Loucy (cell line): Measurements from ENCODE around the gene RBM23.
"Not testable (repeated sequence)": the region's sequence is repeated elsewhere in the genome, so short reads cannot be mapped to it uniquely, and the experiment has no call there.

Experiments used
- H2AFZ ChIP-seq: fragments of 200-600 bp; sonication (generic); 2 replicates; pipeline ENCODE4 v1.6.0; 2016; ENCODE audit warnings: antibody characterized with exemption, mild to moderate bottlenecking, low read length, moderate library complexity
- H3F3A ChIP-seq: fragments of 200-600 bp; 2 replicates; pipeline ENCODE4 v1.6.0; 2016; ENCODE audit warnings: antibody characterized with exemption, low read depth, mild to moderate bottlenecking
- H3K27me3 ChIP-seq: fragments of 200-600 bp; sonication (generic); 2 replicates; pipeline ENCODE4 v1.6.1; 2014; ENCODE audit warnings: low read length, mild to moderate bottlenecking; ENCODE audit not compliant: insufficient read depth, poor library complexity, severe bottlenecking
- H3K36me3 ChIP-seq: fragments of 200-600 bp; sonication (generic); 2 replicates; pipeline ENCODE4 v1.6.1; 2016; ENCODE audit warnings: low read length; ENCODE audit not compliant: insufficient read depth
- H3K4me1 ChIP-seq: fragments of 200-600 bp; sonication (generic); 2 replicates; pipeline ENCODE4 v1.5.1; 2014; ENCODE audit warnings: low read length, mild to moderate bottlenecking; ENCODE audit not compliant: insufficient read depth, poor library complexity, severe bottlenecking
- H3K4me2 ChIP-seq: fragments of 200-600 bp; sonication (generic); 2 replicates; pipeline ENCODE4 v1.6.0; 2014; ENCODE audit warnings: antibody characterized with exemption, low read length, low read depth, mild to moderate bottlenecking; ENCODE audit not compliant: poor library complexity, severe bottlenecking
- H3K4me3 ChIP-seq: fragments of 200-600 bp; sonication (generic); 2 replicates; pipeline ENCODE4 v1.5.1; 2014; ENCODE audit warnings: low read length, mild to moderate bottlenecking, mixed read lengths; ENCODE audit not compliant: poor library complexity, severe bottlenecking
- H3K79me2 ChIP-seq: fragments of 200-600 bp; sonication (generic); 2 replicates; pipeline ENCODE4 v1.6.1; 2014; ENCODE audit warnings: low read length; ENCODE audit not compliant: insufficient read depth
- H3K9ac ChIP-seq: fragments of 200-600 bp; sonication (generic); 2 replicates; pipeline ENCODE4 v1.6.0; 2014; ENCODE audit warnings: mild to moderate bottlenecking, low read depth, low read length, moderate library complexity; ENCODE audit not compliant: poor library complexity, severe bottlenecking
- H3K9me2 ChIP-seq: fragments of 200-600 bp; sonication (generic); replicated peaks from 2 replicates; pipeline ENCODE4 v1.6.1; 2016; ENCODE audit warnings: low read depth, low read length, mixed read lengths
- H3K9me3 ChIP-seq: fragments of 200-600 bp; sonication (generic); 2 replicates; pipeline ENCODE4 v1.6.1; 2014; ENCODE audit warnings: mild to moderate bottlenecking, antibody characterized with exemption, low read length, low read depth; ENCODE audit not compliant: insufficient read depth
- H4K20me1 ChIP-seq: fragments of 200-600 bp; sonication (generic); 2 replicates; pipeline ENCODE4 v1.6.0; 2014; ENCODE audit warnings: antibody characterized with exemption, low read length, mild to moderate bottlenecking; ENCODE audit not compliant: insufficient read depth, poor library complexity, severe bottlenecking
- CTCF ChIP-seq: fragments of 200-600 bp; sonication (generic); conservative IDR thresholded peaks from 2 replicates; pipeline ENCODE4 v1.5.1; 2014; ENCODE audit warnings: mild to moderate bottlenecking, antibody characterized with exemption, low read length
- EZH2phosphoT487 ChIP-seq: fragments of 200-600 bp; IDR thresholded peaks from 2 replicates; pipeline ENCODE4 v1.6.1; 2018; ENCODE audit warnings: antibody characterized with exemption, mild to moderate bottlenecking, moderate library complexity, borderline replicate concordance

The RBM23 gene

GRCh38 chr14:22918804-22919600 lies at the start of gene RBM23:
Gene RBM23, minus strand, starts transcription at chr14:22919149.
- peak within 1 kb of the TSS; percentile 92 for H2AFZ ChIP-seq

GRCh38 chr14:22966783-22967269 lies 47.9 kb upstream of the RBM23 start:
- no peaks in the 10 kb centered on the region for H3K27me3 ChIP-seq
- no peak for TF ChIP-seq CTCF
- TF ChIP-seq EZH2phosphoT487 = no peak
- H3K79me2 ChIP-seq = no peaks in the 10 kb centered on the region
- H3K9me3 ChIP-seq = no peaks in the 10 kb centered on the region
- no peaks in the 10 kb centered on the region for H3F3A ChIP-seq
- no peaks in the 10 kb centered on the region for H4K20me1 ChIP-seq
- no peak overlapping the region for H3K4me3 ChIP-seq
- no peaks in the 10 kb centered on the region for H3K9me2 ChIP-seq
- H3K36me3 ChIP-seq = no peaks in the 10 kb centered on the region
- no peak overlapping the region for H2AFZ ChIP-seq
- H3K4me1 ChIP-seq = no peaks in the 10 kb centered on the region
- H3K9ac ChIP-seq = no peak overlapping the region
- no peak overlapping the region for H3K4me2 ChIP-seq

More at GRCh38 chr14:22918804-22919600, at the start of gene RBM23:
- Histone ChIP-seq H4K20me1 (peaks cover 2% of the 10 kb centered on the region), H3K36me3 (peaks cover 29% of the 10 kb centered on the region; the same call in 1 of the 2 replicates), H3K27me3 (no peaks in the 10 kb centered on the region), H3K9me3 (no peaks in the 10 kb centered on the region), H3K9ac (peak within 1 kb of the TSS; percentile 87), H3K4me2 (peak within 1 kb of the TSS; percentile 73), H3F3A (no peaks in the 10 kb centered on the region), H3K79me2 (peaks cover 46% of the 10 kb centered on the region), H3K9me2 (no peaks in the 10 kb centered on the region), H3K4me1 (peaks cover 17% of the 10 kb centered on the region), H3K4me3 (peak within 1 kb of the TSS; percentile 98)
- no peak for TF ChIP-seq CTCF
- TF ChIP-seq EZH2phosphoT487 = no peak

- not testable (repeated sequence) for H3K9me3 ChIP-seq, H3K4me2 ChIP-seq, H3F3A ChIP-seq, H3K27me3 ChIP-seq, H3K4me3 ChIP-seq, H4K20me1 ChIP-seq, H3K4me1 ChIP-seq, H3K9me2 ChIP-seq, H3K9ac ChIP-seq, H3K79me2 ChIP-seq, H2AFZ ChIP-seq, H3K36me3 ChIP-seq
These were observed 47.2 kb upstream of the RBM23 start for GRCh38 chr14:22965916-22966782.
